IPS-15b (cell line): ENCODE data around the gene RPS6KA2.

Experiments used
- H3K27me3 ChIP-seq: one replicate; pipeline ENCODE4 v1.6.1; 2013; ENCODE audit warnings: low read length; ENCODE audit not compliant: control insufficient read depth, insufficient read depth
- H3K36me3 ChIP-seq: one replicate; pipeline ENCODE4 v1.6.1; 2013; ENCODE audit warnings: low read length; ENCODE audit not compliant: control insufficient read depth, insufficient read depth
- H3K4me1 ChIP-seq: one replicate; pipeline ENCODE4 v1.6.1; 2013; ENCODE audit warnings: mild to moderate bottlenecking, low read length; ENCODE audit not compliant: control insufficient read depth, insufficient read depth
- H3K4me3 ChIP-seq: one replicate; pipeline ENCODE4 v1.5.1; 2013; ENCODE audit warnings: low read depth, low read length
- H3K9ac ChIP-seq: one replicate; pipeline ENCODE4 v1.6.1; 2013; ENCODE audit warnings: low read depth, mild to moderate bottlenecking, low read length
- H3K9me3 ChIP-seq: one replicate; pipeline ENCODE4 v1.6.1; 2013; ENCODE audit warnings: mild to moderate bottlenecking, low read length; ENCODE audit not compliant: control insufficient read depth, insufficient read depth

RPS6KA2 gene

DNA sequence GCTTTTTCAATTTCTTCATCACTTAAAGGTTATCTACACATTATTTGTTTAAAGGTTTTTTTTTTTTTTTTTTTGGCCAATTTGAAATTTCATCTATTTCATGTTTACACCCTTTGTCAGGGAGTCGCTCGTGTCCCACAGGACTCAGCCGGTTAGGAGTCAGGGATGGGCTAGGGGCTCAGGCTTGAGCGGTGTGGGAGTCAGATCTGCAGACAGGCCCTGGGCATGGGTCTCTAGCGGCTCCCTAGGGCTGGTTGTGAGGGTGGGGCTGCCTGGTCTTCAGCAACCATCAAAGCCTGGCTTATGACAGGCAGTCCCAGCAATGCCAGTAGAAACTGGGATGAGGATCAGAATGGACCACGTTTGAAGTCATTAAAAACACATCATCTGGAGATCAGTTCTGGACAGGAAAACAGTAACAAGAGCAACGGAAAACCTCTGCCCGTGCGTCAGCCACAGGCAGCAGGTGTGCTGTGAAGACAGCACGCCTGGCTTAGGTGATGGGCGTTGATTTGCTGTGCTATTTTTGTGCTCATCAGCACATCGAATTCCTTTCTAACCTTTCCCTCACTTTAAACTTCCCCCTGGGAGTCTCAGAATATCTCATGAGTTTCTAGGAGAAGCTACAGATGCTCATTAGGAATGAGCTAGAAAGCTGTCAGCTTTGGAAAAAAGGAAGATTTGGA, 153.0 kb downstream of the RPS6KA2 start:
- Histone ChIP-seq H3K36me3 (no peaks in the 10 kb centered on the region), H3K4me1 (no peaks in the 10 kb centered on the region), H3K9me3 (no peaks in the 10 kb centered on the region), H3K27me3 (no peaks in the 10 kb centered on the region), H3K9ac (no peak overlapping the region), H3K4me3 (no peak overlapping the region)

DNA sequence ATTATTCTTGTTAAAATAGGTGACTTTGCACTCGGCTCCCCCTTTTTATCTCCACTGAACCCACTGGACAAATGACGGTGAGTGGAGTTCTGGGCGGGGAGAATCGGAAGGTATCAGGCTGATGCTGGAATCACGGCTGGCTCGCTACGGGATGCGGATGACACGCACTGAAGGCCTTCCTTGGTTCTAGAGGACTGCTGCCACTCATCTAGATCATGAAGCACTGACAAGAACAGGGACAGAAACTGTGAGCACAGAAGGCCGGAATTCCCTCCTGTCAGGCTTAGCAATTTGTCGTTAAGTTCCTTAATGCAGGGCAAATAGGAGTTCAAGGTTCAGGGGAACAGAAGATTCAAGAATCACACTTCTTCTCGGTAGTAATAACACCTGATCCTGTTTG, 154.4 kb downstream of the RPS6KA2 start:
- Histone ChIP-seq H3K9me3 (no peaks in the 10 kb centered on the region), H3K4me3 (no peak overlapping the region), H3K27me3 (no peaks in the 10 kb centered on the region), H3K9ac (no peak overlapping the region), H3K4me1 (no peaks in the 10 kb centered on the region), H3K36me3 (no peaks in the 10 kb centered on the region)

DNA sequence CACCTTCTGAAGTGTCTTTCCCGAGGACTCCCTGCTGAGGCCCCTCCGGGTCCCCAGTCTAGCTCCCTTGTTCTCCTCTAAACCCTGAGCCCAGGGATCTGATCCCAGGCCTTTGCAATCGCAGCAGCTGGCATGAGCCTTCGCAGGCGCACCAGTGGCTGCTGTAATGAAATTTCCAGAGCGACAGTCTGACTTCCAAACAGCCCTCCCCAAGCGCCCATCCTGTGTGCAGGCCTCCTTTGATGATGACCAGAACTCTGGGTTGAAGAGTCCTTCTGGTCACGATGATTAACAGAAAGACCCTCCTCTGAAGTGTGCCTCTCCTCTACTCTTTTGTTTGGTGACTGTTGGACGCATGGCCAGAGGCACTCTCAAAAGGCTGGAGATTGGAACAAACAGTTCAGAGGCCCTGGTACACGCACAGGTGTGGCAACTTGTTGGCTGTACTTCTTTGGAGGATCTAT, 155.2 kb downstream of the RPS6KA2 start:
- Histone ChIP-seq H3K9ac (no peak overlapping the region), H3K9me3 (no peaks in the 10 kb centered on the region), H3K4me3 (no peak overlapping the region), H3K36me3 (no peaks in the 10 kb centered on the region), H3K27me3 (no peaks in the 10 kb centered on the region), H3K4me1 (no peaks in the 10 kb centered on the region)

DNA sequence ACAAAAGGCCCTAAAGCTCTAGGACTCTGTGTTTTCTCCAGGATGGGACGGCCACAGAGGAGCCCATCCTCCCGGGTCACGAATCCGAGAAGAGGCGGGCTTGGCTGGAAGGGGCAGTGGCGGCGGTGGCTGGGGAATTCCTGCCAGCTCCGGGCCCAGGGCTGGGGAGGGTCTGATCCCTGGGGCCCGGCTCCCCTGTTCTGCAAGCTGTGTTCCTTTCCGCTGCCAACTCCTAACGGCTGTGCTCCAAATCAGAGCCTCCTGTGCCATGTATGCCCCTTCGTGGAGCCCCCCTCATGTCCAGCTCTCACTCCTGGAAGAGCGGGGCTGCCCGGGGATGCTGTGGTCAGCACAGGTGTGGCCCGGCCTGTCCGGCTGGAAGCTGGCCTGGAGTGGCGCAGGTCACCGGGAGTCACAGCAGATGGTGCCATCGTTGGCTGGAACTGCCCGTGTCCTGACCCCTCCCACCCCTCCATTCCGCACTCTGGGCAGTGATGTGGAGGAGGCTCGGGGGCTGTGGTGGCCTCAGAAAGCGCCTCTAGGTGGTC, 156.1 kb downstream of the RPS6KA2 start:
- no peaks in the 10 kb centered on the region for H3K36me3 ChIP-seq
- no peaks in the 10 kb centered on the region for H3K9me3 ChIP-seq

DNA sequence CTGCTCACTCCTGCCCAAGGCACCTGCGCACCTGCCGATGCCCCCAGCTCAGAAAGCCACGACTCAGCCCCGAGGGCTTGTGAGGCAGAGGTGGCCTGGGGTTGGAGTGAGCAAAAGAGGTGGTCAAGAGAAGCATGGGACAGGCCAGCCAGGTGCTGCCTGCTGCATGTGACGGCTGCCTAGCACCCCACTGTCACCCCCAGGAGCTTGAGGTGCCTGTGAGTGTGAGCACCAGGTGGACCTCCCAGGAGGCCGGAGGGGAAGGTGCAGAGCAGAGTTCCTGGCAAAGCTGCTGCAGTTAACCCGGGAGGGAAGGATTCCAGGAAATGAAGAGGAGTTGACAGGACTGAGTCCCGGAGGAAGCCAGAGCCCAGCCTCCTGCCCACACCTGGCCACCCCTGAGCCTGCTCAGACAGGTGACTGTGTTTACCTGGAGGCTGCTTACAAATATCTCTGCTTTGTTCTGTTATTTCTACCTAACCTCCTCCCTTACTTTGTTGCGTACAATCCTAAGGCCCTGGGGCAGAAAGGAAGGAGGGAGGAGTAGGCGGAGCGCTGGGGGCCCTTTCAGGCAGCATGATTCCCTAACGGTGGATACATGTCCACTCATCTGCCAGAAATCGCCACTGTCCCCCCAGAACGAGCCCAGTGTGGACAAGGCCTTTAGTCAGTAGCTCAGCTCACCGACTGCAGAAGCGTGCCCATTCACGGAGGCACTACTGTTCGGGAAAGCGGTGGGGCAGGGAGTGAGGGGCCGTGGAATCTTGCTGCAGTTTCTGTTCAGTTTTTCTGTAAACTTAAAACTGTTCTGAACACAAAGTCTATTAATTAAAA, 156.8 kb downstream of the RPS6KA2 start:
- Histone ChIP-seq H3K4me3 (no peak overlapping the region), H3K27me3 (no peaks in the 10 kb centered on the region), H3K9me3 (no peaks in the 10 kb centered on the region), H3K9ac (no peak overlapping the region), H3K4me1 (no peaks in the 10 kb centered on the region), H3K36me3 (no peaks in the 10 kb centered on the region)

More for the DNA sequence above, 156.1 kb downstream of the RPS6KA2 start:
- H3K9ac ChIP-seq, result no peak overlapping the region
- H3K4me1 ChIP-seq, result no peaks in the 10 kb centered on the region
- H3K27me3 ChIP-seq, result no peaks in the 10 kb centered on the region
- no peak overlapping the region for H3K4me3 ChIP-seq

DNA sequence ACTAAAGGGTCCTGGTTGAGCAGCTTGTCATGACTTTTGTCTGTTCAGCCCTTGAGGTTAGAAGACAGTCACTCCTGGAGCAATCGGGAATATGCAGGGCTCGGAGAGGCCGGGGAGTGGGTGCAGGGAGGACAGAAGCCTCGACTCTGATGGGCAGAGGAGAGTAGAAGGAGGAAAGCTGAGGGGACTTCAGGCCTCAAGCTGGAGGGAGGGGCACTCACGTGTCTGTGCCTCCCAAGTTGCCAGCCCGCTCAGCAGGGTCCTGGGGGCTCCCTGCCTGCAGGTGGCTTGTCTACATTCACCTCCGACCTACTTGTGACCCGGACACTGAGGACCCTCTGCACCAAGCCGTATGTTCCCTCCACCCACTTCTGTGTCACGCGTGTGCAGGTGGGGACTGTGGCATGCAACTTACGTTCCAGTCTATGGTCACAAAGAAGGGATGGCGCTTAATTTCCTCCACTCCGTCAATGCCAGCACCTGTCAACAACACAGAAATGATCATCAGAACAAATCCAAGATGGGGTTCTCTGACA, 157.6 kb downstream of the RPS6KA2 start:
- no peaks in the 10 kb centered on the region for H3K36me3 ChIP-seq
- no peaks in the 10 kb centered on the region for H3K4me1 ChIP-seq
- no peak overlapping the region for H3K9ac ChIP-seq
- no peaks in the 10 kb centered on the region for H3K27me3 ChIP-seq
- H3K9me3 ChIP-seq, result no peaks in the 10 kb centered on the region
- H3K4me3 ChIP-seq, result no peak overlapping the region

DNA sequence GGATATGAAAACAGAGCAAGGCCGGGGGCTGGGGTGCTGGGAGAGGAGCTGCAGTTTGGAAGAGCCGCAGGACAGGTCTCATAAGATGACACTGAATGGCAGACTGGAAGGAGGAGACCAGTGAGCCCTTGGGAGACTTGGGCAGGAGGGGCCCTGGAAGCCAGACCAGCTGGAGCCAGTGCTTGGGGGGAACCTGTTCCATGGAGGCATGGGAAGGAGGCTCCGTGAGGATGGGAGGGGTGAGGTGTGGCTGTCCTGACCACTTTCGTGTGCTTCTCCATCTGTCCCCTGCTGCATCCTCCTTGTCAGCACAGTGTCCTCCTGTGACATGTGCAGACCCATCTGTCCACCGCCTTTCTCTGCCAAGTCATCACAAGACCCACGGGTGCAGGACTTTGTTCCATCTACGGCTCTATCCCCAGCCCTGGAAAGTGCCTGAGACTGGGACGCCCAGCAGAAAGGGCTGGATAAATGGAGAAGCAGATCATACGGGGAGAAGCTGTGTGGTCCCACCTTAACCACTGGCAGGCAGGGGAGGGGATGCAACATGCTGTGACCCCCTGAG, 159.5 kb downstream of the RPS6KA2 start:
- H3K36me3 ChIP-seq, result peaks cover 2% of the 10 kb centered on the region

DNA sequence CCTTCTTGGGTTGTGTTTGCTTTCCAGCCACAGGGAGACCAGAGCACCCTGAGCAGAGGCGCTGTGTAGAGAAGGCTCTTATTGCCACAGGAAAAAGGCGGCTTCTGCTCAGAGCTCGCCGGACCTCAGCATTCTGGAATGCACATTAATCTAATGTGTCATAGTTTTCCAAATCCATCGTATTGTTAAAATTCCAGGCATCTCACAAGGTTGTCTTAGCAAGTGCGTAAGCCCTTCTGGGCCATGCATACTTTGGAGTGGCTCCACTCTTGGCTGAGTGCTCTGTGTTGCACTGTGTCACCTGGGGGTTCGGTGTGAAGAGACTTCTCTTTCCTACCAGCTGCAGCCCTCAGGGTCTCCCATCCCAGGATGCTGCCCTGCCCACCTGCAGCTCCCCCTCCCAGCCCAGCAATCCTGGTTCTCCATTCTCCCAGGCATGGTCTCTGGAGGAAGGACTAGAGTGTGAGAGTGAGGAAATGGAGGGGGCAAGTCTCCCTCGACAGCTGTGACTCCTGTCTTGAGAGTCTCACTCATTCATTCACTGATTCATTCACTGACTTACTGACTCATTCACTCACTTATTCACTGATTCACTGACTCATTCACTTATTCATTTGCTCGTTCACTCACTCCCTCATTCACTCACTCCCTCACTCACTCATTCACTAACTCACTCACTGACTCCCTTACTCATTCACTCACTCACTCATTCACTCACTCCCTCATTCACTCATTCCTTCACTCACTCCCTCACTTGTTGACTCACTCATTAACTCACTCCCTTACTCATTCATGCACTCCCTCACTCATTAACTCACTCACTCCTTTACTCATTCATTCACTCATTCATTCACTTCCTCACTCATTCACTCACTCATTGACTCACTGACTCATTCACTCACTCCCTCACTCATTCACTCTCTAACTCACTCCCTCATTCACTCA, 160.6 kb downstream of the RPS6KA2 start:
- Histone ChIP-seq H3K9ac (no peak overlapping the region), H3K36me3 (peaks cover 2% of the 10 kb centered on the region), H3K9me3 (no peaks in the 10 kb centered on the region), H3K27me3 (no peaks in the 10 kb centered on the region), H3K4me3 (no peak overlapping the region), H3K4me1 (no peaks in the 10 kb centered on the region)

More for the DNA sequence above, 159.5 kb downstream of the RPS6KA2 start:
- Histone ChIP-seq H3K9me3 (no peaks in the 10 kb centered on the region), H3K9ac (no peak overlapping the region), H3K4me1 (no peaks in the 10 kb centered on the region), H3K27me3 (no peaks in the 10 kb centered on the region), H3K4me3 (no peak overlapping the region)

DNA sequence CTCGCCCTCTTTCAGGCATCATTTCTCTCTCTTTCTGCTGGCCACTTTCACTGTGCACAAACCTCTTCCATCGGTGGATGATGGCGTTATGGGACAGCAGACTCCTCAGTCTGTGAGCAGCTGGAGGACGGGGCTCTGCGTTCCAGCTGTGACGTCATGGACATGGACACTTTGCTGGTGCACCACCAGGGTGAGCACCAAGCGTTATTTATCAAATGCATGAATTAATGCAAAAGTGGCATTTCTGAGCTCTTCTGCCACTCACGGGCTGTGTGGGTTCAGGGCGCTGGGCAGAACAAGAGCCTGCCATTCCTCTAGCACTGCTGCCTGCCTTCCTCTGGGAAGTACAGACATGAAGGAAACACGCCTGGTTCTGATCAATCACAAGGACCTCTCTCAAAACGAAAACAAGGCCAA, 161.4 kb downstream of the RPS6KA2 start:
- no peaks in the 10 kb centered on the region for H3K9me3 ChIP-seq
- no peaks in the 10 kb centered on the region for H3K27me3 ChIP-seq
- no peak overlapping the region for H3K9ac ChIP-seq
- H3K4me1 ChIP-seq, result no peaks in the 10 kb centered on the region
- peaks cover 2% of the 10 kb centered on the region for H3K36me3 ChIP-seq
- H3K4me3 ChIP-seq, result no peak overlapping the region

DNA sequence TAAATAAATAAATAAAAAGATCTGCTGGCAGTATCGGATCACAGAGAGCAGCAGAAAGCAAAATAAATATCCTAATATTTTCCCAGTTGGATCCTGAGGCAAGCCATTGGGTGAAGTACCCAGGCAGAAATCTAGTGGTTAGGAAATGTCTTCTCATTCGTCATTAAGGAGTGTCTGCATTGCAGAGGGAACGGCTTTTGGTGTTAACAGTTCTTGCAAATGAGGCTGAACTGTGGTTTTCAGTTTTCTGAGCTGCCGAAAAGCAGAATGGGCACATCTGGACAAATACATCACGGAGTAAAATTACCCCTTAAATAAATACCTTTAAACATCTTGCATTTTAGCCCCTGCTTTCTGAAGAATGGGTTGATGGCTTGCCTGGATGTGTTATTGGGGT, 162.1 kb downstream of the RPS6KA2 start:
- Histone ChIP-seq H3K9ac (no peak overlapping the region), H3K36me3 (peaks cover 2% of the 10 kb centered on the region), H3K9me3 (no peaks in the 10 kb centered on the region), H3K27me3 (no peaks in the 10 kb centered on the region), H3K4me3 (no peak overlapping the region), H3K4me1 (no peaks in the 10 kb centered on the region)
